ENCODE results near the gene ARHGAP19.

Gene ARHGAP19

GRCh38 chr10:97192952-97193435 is 99.4 kb downstream of the ARHGAP19 start:
- no peak for DNase-seq (ENCODE audit: low spot score)

GRCh38 chr10:97190450-97190849 is 102.0 kb downstream of the ARHGAP19 start:
- no peak for DNase-seq (ENCODE audit: low spot score)

GRCh38 chr10:97188261-97188711 is 104.2 kb downstream of the ARHGAP19 start:
- no peak for DNase-seq (ENCODE audit: low spot score)

GRCh38 chr10:97186911-97187310 is 105.5 kb downstream of the ARHGAP19 start:
- DNase-seq (ENCODE audit: low spot score) = no peak

- peak; percentile 72 for DNase-seq (ENCODE audit: low spot score)
Observed at GRCh38 chr10:97185326-97186058, 106.9 kb downstream of the ARHGAP19 start, which contains the start of gene SLIT1. Gene SLIT1, minus strand, starts transcription at chr10:97185959. Its CDS starts 285 bp downstream, at chr10:97185674.

- no peak for DNase-seq (ENCODE audit: low spot score)
Observed at GRCh38 chr10:97184971-97185325, 107.5 kb downstream of the ARHGAP19 start.

- DNase-seq (ENCODE audit: low spot score) = no peak
Observed at GRCh38 chr10:97183314-97183713, 109.1 kb downstream of the ARHGAP19 start.

GRCh38 chr10:97182288-97182990 is 110.0 kb downstream of the ARHGAP19 start:
- DNase-seq (ENCODE audit: low spot score) = no peak

GRCh38 chr10:97180986-97181385 is 111.5 kb downstream of the ARHGAP19 start:
- no peak for DNase-seq (ENCODE audit: low spot score)

- DNase-seq (ENCODE audit: low spot score) = no peak
Observed at GRCh38 chr10:97180363-97180755, 112.1 kb downstream of the ARHGAP19 start.

GRCh38 chr10:97179731-97180362 is 112.6 kb downstream of the ARHGAP19 start:
- DNase-seq (ENCODE audit: low spot score) = peak; percentile 89

- no peak for DNase-seq (ENCODE audit: low spot score)
Observed at GRCh38 chr10:97179311-97179710, 113.1 kb downstream of the ARHGAP19 start.

GRCh38 chr10:97178074-97178473 is 114.4 kb downstream of the ARHGAP19 start:
- no peak for DNase-seq (ENCODE audit: low spot score)

- DNase-seq (ENCODE audit: low spot score) = no peak
Observed at GRCh38 chr10:97176226-97176625, 116.2 kb downstream of the ARHGAP19 start.

GRCh38 chr10:97175586-97175985 is 116.9 kb downstream of the ARHGAP19 start:
- no peak for DNase-seq (ENCODE audit: low spot score)

GRCh38 chr10:97174941-97175340 is 117.5 kb downstream of the ARHGAP19 start:
- DNase-seq (ENCODE audit: low spot score) = no peak

- DNase-seq (ENCODE audit: low spot score) = no peak
Observed at GRCh38 chr10:97174276-97174775, 118.1 kb downstream of the ARHGAP19 start.

- no peak for DNase-seq (ENCODE audit: low spot score)
Observed at GRCh38 chr10:97173036-97173435, 119.4 kb downstream of the ARHGAP19 start.

Data from ecto neural progenitor cell (in vitro differentiated cells).